ENCODE data around the gene SHC2.
A peak's percentile ranks its signal among the peaks of the same experiment; 100 is the strongest.
"Not testable (repeated sequence)": the region's sequence is repeated elsewhere in the genome, so short reads cannot be mapped to it uniquely, and the experiment has no call there.

SHC2 gene

DNA sequence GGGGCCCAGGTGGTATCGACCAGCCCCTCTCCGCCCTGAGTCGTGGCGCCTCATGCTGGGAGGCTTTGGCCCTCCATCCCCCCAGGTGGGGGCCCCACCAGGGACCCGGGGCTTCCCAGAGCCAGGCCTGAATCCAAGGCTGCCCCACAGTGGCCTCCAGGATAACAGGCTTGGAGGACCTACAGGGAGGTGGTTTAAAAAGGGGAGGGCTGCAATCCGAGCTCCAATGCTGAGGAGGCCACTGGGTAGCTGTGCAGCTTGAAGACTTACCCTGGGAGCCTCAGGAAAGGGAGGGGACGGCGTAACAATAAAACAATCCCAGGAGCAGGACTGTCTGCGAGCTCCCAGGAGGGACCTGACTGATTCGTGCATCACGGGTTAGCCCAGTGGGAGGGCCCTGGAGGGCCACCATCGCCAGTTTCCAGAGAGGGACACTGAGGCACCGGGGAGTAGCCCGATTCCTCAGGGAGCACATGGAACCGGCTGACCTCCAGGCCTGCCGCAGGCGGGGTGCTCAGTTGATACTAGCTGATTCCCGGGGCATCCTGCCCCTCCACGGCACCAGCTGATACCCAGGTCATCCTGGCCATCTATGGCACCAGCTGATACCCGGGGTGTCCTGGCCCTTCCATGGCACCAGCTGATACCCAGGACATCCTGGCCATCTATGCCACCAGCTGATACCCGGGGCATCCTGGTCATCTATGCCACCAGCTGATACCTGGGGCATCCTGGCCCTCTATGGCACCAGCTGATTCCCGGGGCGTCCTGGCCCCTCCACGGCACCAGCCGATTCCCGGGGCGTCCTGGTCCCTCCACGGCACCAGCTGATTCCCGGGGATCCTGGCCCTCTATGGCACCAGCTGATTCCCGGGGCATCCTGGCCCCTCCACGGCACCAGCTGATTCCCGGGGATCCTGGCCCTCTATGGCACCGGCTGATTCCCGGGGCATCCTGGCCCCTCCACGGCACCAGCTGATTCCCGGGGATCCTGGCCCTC lies 48.2 kb downstream of the SHC2 start:
- H3K9ac ChIP-seq (ENCODE audit: low read depth in 1 of 2, low read length in 2 of 2), result no peak overlapping the region
- no peak overlapping the region for H3K4me3 ChIP-seq (ENCODE audit: low read depth in 1 of 2, low read length in 2 of 2)
- no peaks in the 10 kb centered on the region for H3K36me3 ChIP-seq (ENCODE audit: control insufficient read depth in 1 of 2, insufficient read depth in 2 of 2, low read length in 2 of 2)
- no peak overlapping the region for H3K27ac ChIP-seq (ENCODE audit: low read depth, low read length)
- H3K9me3 ChIP-seq (ENCODE audit: control insufficient read depth in 1 of 2, low read length in 2 of 2), result no peaks in the 10 kb centered on the region
- H3K4me1 ChIP-seq (ENCODE audit: control insufficient read depth in 1 of 2, insufficient read depth in 2 of 2, low read length in 2 of 2), result peaks cover 0 to 4% of the 10 kb centered on the region in 2 donors
- peaks cover 14 to 28% of the 10 kb centered on the region in 2 donors for H3K27me3 ChIP-seq (ENCODE audit: control insufficient read depth in 1 of 2, insufficient read depth in 2 of 2, low read length in 2 of 2)

DNA sequence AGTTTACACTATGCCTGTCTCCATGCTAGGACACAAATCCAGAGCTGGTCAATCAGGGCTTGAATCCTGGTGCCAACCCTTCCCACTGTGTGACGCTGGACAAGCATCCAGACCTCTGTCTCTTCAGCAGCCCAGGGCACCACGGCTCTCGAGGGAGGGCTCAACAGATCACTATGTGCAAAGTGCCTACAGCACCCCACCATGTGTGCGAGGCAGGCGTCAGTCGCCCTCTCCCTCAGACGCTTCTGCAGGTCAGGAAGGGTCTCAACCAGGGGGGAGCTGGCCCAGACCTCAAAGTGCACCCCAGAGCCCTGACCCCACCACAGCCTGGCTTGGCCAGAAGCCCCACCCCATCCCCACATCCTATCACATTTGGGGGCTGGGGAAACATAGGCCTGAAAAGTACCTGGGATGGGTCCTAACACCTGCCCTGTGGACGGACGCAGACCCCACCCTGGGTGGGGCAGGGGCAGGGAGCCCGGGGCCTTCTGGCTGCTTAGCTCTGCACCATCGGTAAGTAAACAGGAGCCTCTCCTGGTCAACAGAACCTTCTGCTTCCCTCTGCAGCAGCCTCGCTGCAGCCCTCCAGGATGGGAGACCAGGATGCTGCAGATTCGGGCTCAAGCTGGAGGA lies 49.0 kb downstream of the SHC2 start:
- Histone ChIP-seq H3K27me3 (ENCODE audit: control insufficient read depth in 1 of 2, insufficient read depth in 2 of 2, low read length in 2 of 2) (peaks cover 14 to 32% of the 10 kb centered on the region in 2 donors), H3K27ac (ENCODE audit: low read depth, low read length) (no peak overlapping the region), H3K9ac (ENCODE audit: low read depth in 1 of 2, low read length in 2 of 2) (no peak overlapping the region), H3K4me3 (ENCODE audit: low read depth in 1 of 2, low read length in 2 of 2) (no peak overlapping the region), H3K9me3 (ENCODE audit: control insufficient read depth in 1 of 2, low read length in 2 of 2) (no peaks in the 10 kb centered on the region), H3K36me3 (ENCODE audit: control insufficient read depth in 1 of 2, insufficient read depth in 2 of 2, low read length in 2 of 2) (no peaks in the 10 kb centered on the region), H3K4me1 (ENCODE audit: control insufficient read depth in 1 of 2, insufficient read depth in 2 of 2, low read length in 2 of 2) (peaks cover 0 to 4% of the 10 kb centered on the region in 2 donors)

DNA sequence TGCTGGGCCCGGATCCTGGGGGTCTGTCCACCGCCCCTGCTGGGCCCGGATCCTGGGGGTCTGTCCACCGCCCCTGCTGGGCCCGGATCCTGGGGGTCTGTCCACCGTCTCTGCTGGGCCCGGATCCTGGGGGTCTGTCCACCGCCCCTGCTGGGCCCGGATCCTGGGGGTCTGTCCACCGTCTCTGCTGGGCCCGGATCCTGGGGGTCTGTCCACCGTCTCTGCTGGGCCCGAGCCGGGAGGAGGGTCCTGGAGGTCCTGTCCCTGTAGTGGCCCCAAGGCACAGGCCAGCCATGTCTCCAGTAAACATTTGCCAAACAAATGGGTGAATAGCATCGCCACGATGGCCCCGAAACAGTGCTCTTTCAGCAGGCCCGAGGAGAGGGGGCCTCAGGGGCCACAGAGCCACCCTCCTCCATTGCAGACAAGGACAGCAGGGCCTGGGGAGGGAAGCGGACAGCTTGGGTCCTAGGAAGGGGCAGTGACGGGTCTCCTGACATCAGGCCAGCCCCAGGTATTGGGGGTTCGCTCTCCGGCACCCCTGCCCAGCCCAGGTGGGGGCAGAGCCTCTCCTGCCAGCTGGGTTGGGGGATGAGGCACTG lies 49.6 kb downstream of the SHC2 start:
- not testable (repeated sequence) for H3K27ac ChIP-seq (ENCODE audit: low read depth, low read length); H3K9ac ChIP-seq (ENCODE audit: low read depth in 1 of 2, low read length in 2 of 2); H3K9me3 ChIP-seq (ENCODE audit: control insufficient read depth in 1 of 2, low read length in 2 of 2); H3K4me1 ChIP-seq (ENCODE audit: control insufficient read depth in 1 of 2, insufficient read depth in 2 of 2, low read length in 2 of 2); H3K4me3 ChIP-seq (ENCODE audit: low read depth in 1 of 2, low read length in 2 of 2); H3K36me3 ChIP-seq (ENCODE audit: control insufficient read depth in 1 of 2, insufficient read depth in 2 of 2, low read length in 2 of 2)
- H3K27me3 ChIP-seq (ENCODE audit: control insufficient read depth in 1 of 2, insufficient read depth in 2 of 2, low read length in 2 of 2), result peaks cover 14 to 35% of the 10 kb centered on the region in 2 donors

DNA sequence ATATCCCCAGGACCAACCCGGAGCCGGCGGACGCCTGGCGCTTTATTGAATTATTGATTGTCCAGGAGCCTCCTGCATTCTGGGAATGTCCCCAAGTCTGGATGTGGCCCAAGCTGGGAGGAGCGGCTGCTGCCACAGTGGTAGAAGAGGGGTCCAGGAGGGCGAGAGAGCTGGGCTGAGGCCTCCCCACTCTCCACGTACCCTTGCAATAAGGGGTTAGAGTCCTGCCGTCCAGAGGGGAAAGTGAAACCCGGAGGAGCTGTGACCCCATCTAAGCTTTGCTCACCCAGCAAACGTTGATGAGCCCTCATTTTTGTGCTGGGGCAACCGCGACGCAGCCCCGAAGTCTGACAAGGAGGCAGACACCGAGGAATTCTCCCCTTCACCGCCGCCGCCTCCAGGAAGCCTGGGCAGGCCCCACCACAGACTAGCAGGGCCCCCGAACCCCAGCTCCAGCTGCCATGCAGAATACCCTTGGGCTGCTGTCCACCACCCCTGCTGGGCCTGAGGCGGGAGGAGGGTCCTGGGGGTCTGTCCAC lies 50.5 kb downstream of the SHC2 start:
- Histone ChIP-seq H3K9me3 (ENCODE audit: control insufficient read depth in 1 of 2, low read length in 2 of 2) (no peaks in the 10 kb centered on the region), H3K9ac (ENCODE audit: low read depth in 1 of 2, low read length in 2 of 2) (no peak overlapping the region), H3K4me1 (ENCODE audit: control insufficient read depth in 1 of 2, insufficient read depth in 2 of 2, low read length in 2 of 2) (peaks cover 0 to 7% of the 10 kb centered on the region in 2 donors), H3K36me3 (ENCODE audit: control insufficient read depth in 1 of 2, insufficient read depth in 2 of 2, low read length in 2 of 2) (no peaks in the 10 kb centered on the region), H3K27me3 (ENCODE audit: control insufficient read depth in 1 of 2, insufficient read depth in 2 of 2, low read length in 2 of 2) (peaks cover 14 to 44% of the 10 kb centered on the region in 2 donors), H3K4me3 (ENCODE audit: low read depth in 1 of 2, low read length in 2 of 2) (no peak overlapping the region), H3K27ac (ENCODE audit: low read depth, low read length) (no peak overlapping the region)

DNA sequence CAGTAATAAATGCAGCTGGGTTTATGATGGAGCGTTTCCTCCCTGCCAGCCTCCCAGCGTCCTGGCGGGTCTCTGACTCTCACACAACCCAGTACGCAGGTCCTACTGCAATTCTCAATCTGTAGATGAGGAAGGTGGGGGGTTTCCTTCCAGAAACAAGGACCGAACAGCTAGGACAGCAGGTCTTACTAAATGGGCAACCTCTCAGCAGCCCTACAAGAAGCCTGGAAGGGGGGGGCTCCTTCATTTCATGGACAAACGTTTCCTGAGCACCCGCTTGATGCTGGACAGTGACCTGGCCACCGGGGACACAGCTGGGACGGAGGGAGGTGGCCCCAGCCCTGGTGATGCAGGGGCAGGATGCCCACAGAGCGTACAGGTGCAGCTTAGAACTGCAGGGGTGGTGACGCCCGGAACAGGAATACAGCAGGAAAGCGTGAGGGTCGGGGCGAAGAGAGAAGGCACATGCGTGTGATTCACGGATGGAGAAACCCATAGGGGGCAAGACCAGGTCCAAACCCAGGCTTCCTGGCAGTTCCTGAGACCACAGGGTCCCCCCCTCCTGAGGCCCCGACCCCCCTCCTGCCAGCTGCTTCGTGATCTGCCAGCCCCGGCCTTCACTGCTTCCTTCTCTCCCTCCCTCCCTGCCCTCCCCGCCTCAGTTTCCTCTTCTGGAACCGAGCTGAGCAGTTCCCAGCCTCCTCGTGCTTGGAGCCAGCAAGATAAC lies 51.2 kb downstream of the SHC2 start:
- H3K9ac ChIP-seq (ENCODE audit: low read depth in 1 of 2, low read length in 2 of 2), result no peak overlapping the region
- H3K9me3 ChIP-seq (ENCODE audit: control insufficient read depth in 1 of 2, low read length in 2 of 2), result no peaks in the 10 kb centered on the region
- no peak overlapping the region for H3K27ac ChIP-seq (ENCODE audit: low read depth, low read length)
- H3K27me3 ChIP-seq (ENCODE audit: control insufficient read depth in 1 of 2, insufficient read depth in 2 of 2, low read length in 2 of 2), result peaks cover 14 to 44% of the 10 kb centered on the region in 2 donors
- peaks cover 0 to 7% of the 10 kb centered on the region in 2 donors for H3K4me1 ChIP-seq (ENCODE audit: control insufficient read depth in 1 of 2, insufficient read depth in 2 of 2, low read length in 2 of 2)
- peak overlapping the region; percentile 15 to 40 for H3K4me3 ChIP-seq (ENCODE audit: low read depth in 1 of 2, low read length in 2 of 2)
- H3K36me3 ChIP-seq (ENCODE audit: control insufficient read depth in 1 of 2, insufficient read depth in 2 of 2, low read length in 2 of 2), result no peaks in the 10 kb centered on the region

DNA sequence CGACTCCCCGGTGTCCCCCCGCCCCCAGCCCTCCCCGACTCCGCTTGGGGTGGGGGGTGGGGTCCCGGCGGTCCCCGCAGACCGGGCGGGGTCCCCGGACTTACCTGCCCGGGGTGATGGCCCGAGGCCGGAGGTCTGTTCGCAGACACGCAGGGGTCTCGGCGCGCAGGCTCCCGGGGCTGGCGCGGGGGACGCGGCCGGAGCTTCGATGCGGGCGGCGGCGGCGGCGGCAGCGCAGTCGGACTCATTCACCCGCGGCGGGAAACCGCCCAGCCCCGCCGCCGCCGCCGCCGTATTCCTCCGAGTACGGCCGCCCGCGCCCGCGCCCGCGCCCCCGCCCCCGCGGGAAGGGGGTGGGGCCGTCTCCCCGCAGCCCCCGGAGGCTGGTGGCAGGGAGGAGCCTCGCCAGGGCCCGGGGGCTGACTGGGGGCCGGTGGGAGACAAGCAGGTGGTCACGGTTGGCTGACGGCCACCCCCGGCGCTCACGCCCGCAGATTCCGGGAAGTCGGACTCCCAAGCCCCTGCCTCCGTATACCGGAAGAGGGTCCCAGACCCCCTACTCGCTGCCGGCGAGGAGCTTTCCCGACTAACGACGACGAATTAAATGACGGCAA lies 51.8 kb downstream of the SHC2 start, which contains the start of gene C2CD4C:
Gene C2CD4C, minus strand, starts transcription at position 246 of the 614 bp plus-strand sequence. CDS start 786 bp downstream, outside the sequence.
- Histone ChIP-seq H3K36me3 (ENCODE audit: control insufficient read depth in 1 of 2, insufficient read depth in 2 of 2, low read length in 2 of 2) (no peaks in the 10 kb centered on the region), H3K4me3 (ENCODE audit: low read depth in 1 of 2, low read length in 2 of 2) (peak within 1 kb of the TSS; percentile 15 to 40), H3K27me3 (ENCODE audit: control insufficient read depth in 1 of 2, insufficient read depth in 2 of 2, low read length in 2 of 2) (peaks cover 14 to 44% of the 10 kb centered on the region in 2 donors), H3K4me1 (ENCODE audit: control insufficient read depth in 1 of 2, insufficient read depth in 2 of 2, low read length in 2 of 2) (peaks cover 0 to 7% of the 10 kb centered on the region in 2 donors), H3K27ac (ENCODE audit: low read depth, low read length) (no peak within 1 kb of the TSS), H3K9ac (ENCODE audit: low read depth in 1 of 2, low read length in 2 of 2) (no peak within 1 kb of the TSS), H3K9me3 (ENCODE audit: control insufficient read depth in 1 of 2, low read length in 2 of 2) (no peaks in the 10 kb centered on the region)

DNA sequence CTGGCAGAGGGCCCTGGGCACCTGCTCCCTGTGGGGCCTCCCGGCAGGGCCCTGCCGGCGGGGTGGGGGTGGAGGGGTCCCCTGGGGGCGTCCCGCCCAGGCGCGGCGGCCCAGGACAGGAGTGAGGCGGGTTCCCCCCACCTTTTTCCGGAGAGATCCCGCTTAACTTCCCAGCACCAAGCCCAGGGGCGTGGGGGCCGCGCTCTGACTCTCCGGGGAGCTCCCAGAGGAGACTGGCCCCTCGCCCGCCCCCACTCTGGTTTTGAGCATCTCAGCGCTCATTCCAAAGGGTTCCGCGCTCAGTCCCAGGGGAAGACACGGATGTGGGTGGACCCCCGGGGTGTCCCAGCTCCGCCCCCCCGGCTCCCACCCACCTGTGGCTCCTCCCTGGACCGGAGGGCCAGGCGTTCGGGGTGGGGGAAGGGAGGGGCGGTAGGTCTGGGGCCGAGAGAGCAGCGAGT lies 52.4 kb downstream of the SHC2 start:
- peaks cover 16 to 41% of the 10 kb centered on the region in 2 donors for H3K27me3 ChIP-seq (ENCODE audit: control insufficient read depth in 1 of 2, insufficient read depth in 2 of 2, low read length in 2 of 2)
- peaks cover 0 to 7% of the 10 kb centered on the region in 2 donors for H3K4me1 ChIP-seq (ENCODE audit: control insufficient read depth in 1 of 2, insufficient read depth in 2 of 2, low read length in 2 of 2)
- no peaks in the 10 kb centered on the region for H3K9me3 ChIP-seq (ENCODE audit: control insufficient read depth in 1 of 2, low read length in 2 of 2)
- H3K4me3 ChIP-seq (ENCODE audit: low read depth in 1 of 2, low read length in 2 of 2), result no peak overlapping the region
- H3K9ac ChIP-seq (ENCODE audit: low read depth in 1 of 2, low read length in 2 of 2), result no peak overlapping the region
- no peak overlapping the region for H3K27ac ChIP-seq (ENCODE audit: low read depth, low read length)
- no peaks in the 10 kb centered on the region for H3K36me3 ChIP-seq (ENCODE audit: control insufficient read depth in 1 of 2, insufficient read depth in 2 of 2, low read length in 2 of 2)

DNA sequence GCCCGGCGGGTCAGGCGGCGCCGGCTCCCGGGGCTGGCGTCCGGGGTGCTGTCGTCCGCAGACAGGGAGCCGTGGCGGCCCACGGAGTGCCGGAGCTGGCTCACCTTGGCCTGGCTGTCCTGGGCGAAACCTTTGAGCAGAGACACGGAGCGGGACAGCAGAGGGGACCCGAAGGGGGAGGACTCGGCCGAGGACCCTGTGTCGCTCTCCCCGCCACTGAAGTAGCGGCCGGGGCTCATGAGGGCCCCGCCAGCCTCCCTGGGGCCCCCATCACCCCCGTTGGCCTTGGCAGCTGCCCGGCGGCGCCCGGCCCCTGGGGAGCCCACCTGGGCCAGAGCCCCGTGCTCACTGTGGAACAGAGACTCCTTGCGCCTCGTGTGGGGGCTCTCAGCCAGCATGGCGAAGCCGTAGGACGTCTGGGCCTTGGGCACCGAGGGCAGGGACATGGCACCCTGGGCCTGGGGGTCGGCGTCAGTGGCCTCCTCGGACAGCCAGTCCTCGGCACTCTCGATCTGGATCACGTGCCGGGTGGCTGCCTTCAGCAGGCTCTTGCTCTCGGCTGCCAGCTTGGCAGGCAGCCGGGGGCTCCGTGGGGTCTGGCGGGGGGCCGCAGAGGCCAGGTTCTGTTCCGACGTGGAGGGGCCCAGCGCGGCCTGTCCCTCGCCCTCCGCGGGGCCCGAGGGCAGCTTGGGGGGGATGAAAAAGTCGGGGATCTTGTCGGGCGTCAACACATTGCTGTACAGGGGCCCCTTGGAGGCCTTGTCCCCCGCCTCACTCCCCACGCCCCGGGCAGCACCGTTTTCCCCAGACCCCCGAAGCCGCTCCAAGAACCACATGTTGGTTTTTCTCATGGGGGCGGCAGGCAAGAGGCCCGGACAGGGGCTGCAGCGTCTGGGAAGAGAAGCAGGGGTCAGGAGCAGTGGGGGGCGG lies 53.1 kb downstream of the SHC2 start:
- peaks cover 19 to 47% of the 10 kb centered on the region in 2 donors for H3K27me3 ChIP-seq (ENCODE audit: control insufficient read depth in 1 of 2, insufficient read depth in 2 of 2, low read length in 2 of 2)
- no peaks in the 10 kb centered on the region for H3K36me3 ChIP-seq (ENCODE audit: control insufficient read depth in 1 of 2, insufficient read depth in 2 of 2, low read length in 2 of 2)
- no peaks in the 10 kb centered on the region for H3K9me3 ChIP-seq (ENCODE audit: control insufficient read depth in 1 of 2, low read length in 2 of 2)
- H3K4me3 ChIP-seq (ENCODE audit: low read depth in 1 of 2, low read length in 2 of 2), result no peak overlapping the region
- peaks cover 0 to 7% of the 10 kb centered on the region in 2 donors for H3K4me1 ChIP-seq (ENCODE audit: control insufficient read depth in 1 of 2, insufficient read depth in 2 of 2, low read length in 2 of 2)
- no peak overlapping the region for H3K27ac ChIP-seq (ENCODE audit: low read depth, low read length)
- H3K9ac ChIP-seq (ENCODE audit: low read depth in 1 of 2, low read length in 2 of 2), result no peak overlapping the region

All from duodenal mucosa (tissue), 2 donors.